Measurements from ENCODE around the gene OTUD1. TPM values are rescaled to one million over a fixed set of nuclear protein-coding genes. Genes with fewer than 3 reads are reported as not detected.

Gene OTUD1
- total RNA-seq, 1 experiment from 2014 or later, result 5.7 TPM

GRCh38 chr10:23419655-23420329, 19.1 kb upstream of the OTUD1 start:
- Histone ChIP-seq H3K4me3 (replicated peaks in 1 of 2; ENCODE audit: low read depth in 1 of 2, low read length in 2 of 2) (no peak overlapping the region), H3K9me3 (ENCODE audit: control insufficient read depth in 1 of 2, insufficient read depth in 1 of 2, low read depth in 1 of 2, low read length in 2 of 2) (no peaks in the 10 kb centered on the region), H2AFZ (ENCODE audit: low read depth, low read length, poor library complexity, severe bottlenecking) (no peak overlapping the region), H3K27me3 (ENCODE audit: insufficient read depth, low read length) (no peaks in the 10 kb centered on the region), H3K4me1 (ENCODE audit: control insufficient read depth in 1 of 2, insufficient read depth in 2 of 2, low read length in 2 of 2) (peaks cover 0 to 4% of the 10 kb centered on the region in 2 experiments; a peak in 1 of 4 replicates), H3K27ac (ENCODE audit: low read depth, low read length) (no peak overlapping the region), H3K36me3 (ENCODE audit: control insufficient read depth in 1 of 2, insufficient read depth in 2 of 2, low read length in 2 of 2) (no peaks in the 10 kb centered on the region), H3K79me2 (ENCODE audit: insufficient read depth, low read length) (no peaks in the 10 kb centered on the region), H3K4me2 (ENCODE audit: low read length) (no peak overlapping the region), H4K20me1 (ENCODE audit: insufficient read depth) (no peaks in the 10 kb centered on the region), H3K9ac (ENCODE audit: low read length) (no peak overlapping the region), H3K9me2 (ENCODE audit: insufficient read depth) (no peaks in the 10 kb centered on the region)
- DNase-seq (ENCODE audit: low read depth, low spot score), result no peak
- intact Hi-C loops (cut with micrococcal nuclease), result no loop called here
- ChIA-PET CTCF (no interaction called here), RAD21 (ENCODE audit: low non-redundant PET in 1 of 2, low total read pairs in 2 of 2, uncharacterized antibody in 2 of 2, unreplicated experiment in 2 of 2) (no interaction called here), POLR2A (no interaction called here)
- ATAC-seq, result no peak
- BruUV-seq (replicated peaks), result no TSS peak
- TF ChIP-seq ZNF274 (IDR thresholded peaks at IDR 0.05; ENCODE audit: low read depth, low read length), result no peak
- TF ChIP-seq ZFX (IDR thresholded peaks at IDR 0.05), result no peak
- TF ChIP-seq POLR2A (IDR thresholded peaks at IDR 0.05; ENCODE audit: borderline replicate concordance, extremely low read depth, insufficient read depth, insufficient read length), result no peak

- Histone ChIP-seq H2AFZ (ENCODE audit: low read depth, low read length, poor library complexity, severe bottlenecking) (no peak overlapping the region), H3K4me2 (ENCODE audit: low read length) (no peak overlapping the region), H3K36me3 (ENCODE audit: control insufficient read depth in 1 of 2, insufficient read depth in 2 of 2, low read length in 2 of 2) (no peaks in the 10 kb centered on the region), H3K4me1 (ENCODE audit: control insufficient read depth in 1 of 2, insufficient read depth in 2 of 2, low read length in 2 of 2) (peaks cover 0 to 4% of the 10 kb centered on the region in 2 experiments; a peak in 1 of 4 replicates), H4K20me1 (ENCODE audit: insufficient read depth) (no peaks in the 10 kb centered on the region), H3K9me3 (ENCODE audit: control insufficient read depth in 1 of 2, insufficient read depth in 1 of 2, low read depth in 1 of 2, low read length in 2 of 2) (no peaks in the 10 kb centered on the region), H3K4me3 (replicated peaks in 1 of 2; ENCODE audit: low read depth in 1 of 2, low read length in 2 of 2) (no peak overlapping the region), H3K9me2 (ENCODE audit: insufficient read depth) (no peaks in the 10 kb centered on the region), H3K9ac (ENCODE audit: low read length) (no peak overlapping the region), H3K27ac (ENCODE audit: low read depth, low read length) (no peak overlapping the region), H3K79me2 (ENCODE audit: insufficient read depth, low read length) (no peaks in the 10 kb centered on the region), H3K27me3 (ENCODE audit: insufficient read depth, low read length) (no peaks in the 10 kb centered on the region)
- no peak for ATAC-seq
- no peak for DNase-seq (ENCODE audit: low read depth, low spot score)
- ChIA-PET POLR2A (no interaction called here), RAD21 (ENCODE audit: low non-redundant PET in 1 of 2, low total read pairs in 2 of 2, uncharacterized antibody in 2 of 2, unreplicated experiment in 2 of 2) (no interaction called here), CTCF (no interaction called here)
- intact Hi-C loops (cut with micrococcal nuclease), result no loop called here
- no TSS peak for BruUV-seq (replicated peaks)
- TF ChIP-seq EZH2 (IDR thresholded peaks at IDR 0.05), result no peak
- TF ChIP-seq SIN3A (IDR thresholded peaks at IDR 0.05; ENCODE audit: low read depth), result no peak
- TF ChIP-seq YY1 (IDR thresholded peaks at IDR 0.05; ENCODE audit: extremely low read depth, insufficient replicate concordance, low read depth, low read length), result no peak
- no peak for TF ChIP-seq POLR2A (IDR thresholded peaks at IDR 0.05; ENCODE audit: borderline replicate concordance, extremely low read depth, insufficient read depth, insufficient read length)
- no peak for TF ChIP-seq EZH2phosphoT487 (IDR thresholded peaks at IDR 0.05; ENCODE audit: borderline replicate concordance)
- no peak for TF ChIP-seq SRF (IDR thresholded peaks at IDR 0.05; ENCODE audit: low read depth)
- no peak for TF ChIP-seq JUND (IDR thresholded peaks at IDR 0.05)
- TF ChIP-seq CTCF (IDR thresholded peaks at IDR 0.05 in 2 of 3, conservative IDR thresholded peaks at IDR 0.05 in 1 of 3; ENCODE audit: borderline replicate concordance in 1 of 3, insufficient read depth in 1 of 3, low read depth in 2 of 3, low read length in 2 of 3), result no peak
- TF ChIP-seq REST (IDR thresholded peaks at IDR 0.05; ENCODE audit: low read depth), result no peak
- TF ChIP-seq ZBTB33 (IDR thresholded peaks at IDR 0.05; ENCODE audit: extremely low read depth, insufficient replicate concordance, low read length), result no peak
- no peak for TF ChIP-seq ZFX (IDR thresholded peaks at IDR 0.05)
These were observed 17.5 kb upstream of the OTUD1 start for GRCh38 chr10:23421397-23421796.
